ENCODE results near the gene SERBP1. TPM values are rescaled to one million over a fixed set of nuclear protein-coding genes. Genes with fewer than 3 reads are reported as not detected.

The SERBP1 gene
- total RNA-seq, 4 donors from 2014 or later: 173 to 241 (median 223) TPM

DNA sequence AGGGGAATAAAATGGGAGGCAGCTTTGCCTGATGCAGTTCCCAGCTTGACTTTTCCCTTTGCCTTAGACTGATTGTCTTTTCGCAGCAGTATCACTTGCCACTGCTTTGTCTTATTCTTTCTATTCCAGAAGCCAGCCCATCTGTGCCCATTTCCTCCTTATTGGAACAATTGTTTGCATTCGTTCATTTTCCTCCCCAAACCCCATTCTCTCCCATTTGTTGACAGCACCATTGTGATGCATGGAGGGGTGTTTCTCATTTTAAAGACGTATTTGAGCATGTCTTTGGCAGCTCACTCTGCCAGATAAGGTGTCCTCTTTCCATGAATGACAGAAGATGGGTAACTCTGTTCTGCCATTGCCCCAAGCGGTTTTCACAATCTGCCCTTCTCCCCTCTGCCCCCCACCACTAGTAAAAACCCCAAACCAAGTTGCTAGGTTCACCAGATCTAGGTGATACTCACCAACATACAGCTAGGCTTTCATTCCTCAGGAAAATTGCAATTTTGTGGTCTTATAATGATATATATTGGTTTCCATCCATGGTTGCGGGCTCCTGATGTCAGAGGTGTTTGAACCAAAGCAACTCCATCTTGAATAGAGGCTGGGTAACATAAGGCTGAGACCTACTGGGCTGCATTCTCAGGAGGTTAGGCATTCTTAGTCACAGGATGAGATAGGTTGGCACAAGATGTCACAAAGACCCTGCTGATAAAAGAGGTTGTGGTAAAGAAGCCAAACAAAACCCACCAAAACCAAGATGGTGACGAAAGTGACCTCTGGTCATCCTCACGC is 30.8 kb downstream of the SERBP1 start:
- Histone ChIP-seq H3K36me3 (peaks cover 0 to 14% (median 0%) of the 10 kb centered on the region in 3 donors), H3K27ac (no peak overlapping the region), H3K4me1 (no peaks in the 10 kb centered on the region), H3K4me3 (no peak overlapping the region), H3K27me3 (no peaks in the 10 kb centered on the region), H3K9me3 (no peaks in the 10 kb centered on the region)
- no peak for DNase-seq (ENCODE audit: low spot score in 2 of 2)
- whole genome bisulfite sequencing, 2 donors: 81 to 83% methylated on average over 7 of the region's 7 CpGs
- no peak for TF ChIP-seq EP300 (IDR thresholded peaks at IDR 0.05)
- no peak for TF ChIP-seq POLR2A (IDR thresholded peaks at IDR 0.05)
- TF ChIP-seq, protein P1, sequence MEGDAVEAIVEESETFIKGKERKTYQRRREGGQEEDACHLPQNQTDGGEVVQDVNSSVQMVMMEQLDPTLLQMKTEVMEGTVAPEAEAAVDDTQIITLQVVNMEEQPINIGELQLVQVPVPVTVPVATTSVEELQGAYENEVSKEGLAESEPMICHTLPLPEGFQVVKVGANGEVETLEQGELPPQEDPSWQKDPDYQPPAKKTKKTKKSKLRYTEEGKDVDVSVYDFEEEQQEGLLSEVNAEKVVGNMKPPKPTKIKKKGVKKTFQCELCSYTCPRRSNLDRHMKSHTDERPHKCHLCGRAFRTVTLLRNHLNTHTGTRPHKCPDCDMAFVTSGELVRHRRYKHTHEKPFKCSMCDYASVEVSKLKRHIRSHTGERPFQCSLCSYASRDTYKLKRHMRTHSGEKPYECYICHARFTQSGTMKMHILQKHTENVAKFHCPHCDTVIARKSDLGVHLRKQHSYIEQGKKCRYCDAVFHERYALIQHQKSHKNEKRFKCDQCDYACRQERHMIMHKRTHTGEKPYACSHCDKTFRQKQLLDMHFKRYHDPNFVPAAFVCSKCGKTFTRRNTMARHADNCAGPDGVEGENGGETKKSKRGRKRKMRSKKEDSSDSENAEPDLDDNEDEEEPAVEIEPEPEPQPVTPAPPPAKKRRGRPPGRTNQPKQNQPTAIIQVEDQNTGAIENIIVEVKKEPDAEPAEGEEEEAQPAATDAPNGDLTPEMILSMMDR (IDR thresholded peaks at IDR 0.05): no peak

DNA sequence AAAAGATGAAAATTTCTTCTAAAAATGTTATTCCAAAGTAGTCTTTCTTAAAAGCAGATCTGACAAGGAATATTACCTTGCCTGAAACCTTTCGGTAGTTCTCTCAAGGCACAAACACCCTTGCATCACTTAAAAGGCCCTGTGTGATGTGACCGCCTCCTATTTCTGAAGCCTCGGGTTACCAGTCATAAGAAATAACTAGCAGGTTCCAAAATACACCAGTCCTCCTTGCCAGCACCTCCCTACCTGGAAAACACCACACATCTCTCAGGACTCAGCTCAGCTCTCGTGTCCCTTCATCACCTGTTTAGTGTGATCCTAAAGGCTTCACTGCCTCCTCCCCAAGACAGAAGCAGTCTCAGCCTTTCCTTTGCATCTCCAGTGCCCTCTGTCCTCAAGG is 35.7 kb downstream of the SERBP1 start:
- 95 to 98% methylated on average over 4 of the region's 4 CpGs for WGBS, 2 donors
- H3K4me3 ChIP-seq: no peak overlapping the region
- no peaks in the 10 kb centered on the region for H3K27me3 ChIP-seq
- TF ChIP-seq, protein P1 (IDR thresholded peaks at IDR 0.05): no peak
- TF ChIP-seq EP300 (IDR thresholded peaks at IDR 0.05) (no peak), POLR2A (IDR thresholded peaks at IDR 0.05) (no peak)
- no peaks in the 10 kb centered on the region for H3K9me3 ChIP-seq
- DNase-seq (ENCODE audit: low spot score in 2 of 2): no peak
- H3K4me1 ChIP-seq: no peaks in the 10 kb centered on the region
- H3K36me3 ChIP-seq: peaks cover 0 to 27% (median 0%) of the 10 kb centered on the region in 3 donors
- H3K27ac ChIP-seq: no peak overlapping the region

DNA sequence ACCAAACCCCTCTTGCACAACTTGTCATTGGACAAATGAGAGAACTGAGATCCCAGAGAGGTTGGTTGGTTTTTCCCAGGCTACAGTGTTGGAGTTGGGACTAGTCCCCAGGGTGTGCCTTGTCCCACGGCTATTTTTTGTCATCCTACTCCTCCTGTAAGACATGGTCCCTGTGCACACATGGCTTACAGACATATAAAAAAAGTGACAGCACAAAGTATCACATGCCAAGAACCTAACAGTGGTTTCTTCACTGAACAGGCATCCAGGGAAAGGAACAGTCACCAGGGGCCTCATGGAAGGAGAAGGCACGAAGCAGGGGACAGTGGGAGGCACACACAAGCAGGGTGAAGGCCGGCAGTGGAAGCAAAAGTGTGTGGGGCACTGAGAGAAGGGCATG is 36.5 kb downstream of the SERBP1 start:
- no peaks in the 10 kb centered on the region for H3K9me3 ChIP-seq
- peaks cover 0 to 27% (median 0%) of the 10 kb centered on the region in 3 donors for H3K36me3 ChIP-seq
- no peak for DNase-seq (ENCODE audit: low spot score in 2 of 2)
- no peaks in the 10 kb centered on the region for H3K27me3 ChIP-seq
- H3K27ac ChIP-seq: no peak overlapping the region
- TF ChIP-seq EP300 (IDR thresholded peaks at IDR 0.05): no peak
- TF ChIP-seq, protein P1 (IDR thresholded peaks at IDR 0.05): no peak
- TF ChIP-seq POLR2A (IDR thresholded peaks at IDR 0.05): no peak
- no peaks in the 10 kb centered on the region for H3K4me1 ChIP-seq
- 63 to 77% methylated on average over 3 of the region's 3 CpGs for WGBS, 2 donors
- no peak overlapping the region for H3K4me3 ChIP-seq

DNA sequence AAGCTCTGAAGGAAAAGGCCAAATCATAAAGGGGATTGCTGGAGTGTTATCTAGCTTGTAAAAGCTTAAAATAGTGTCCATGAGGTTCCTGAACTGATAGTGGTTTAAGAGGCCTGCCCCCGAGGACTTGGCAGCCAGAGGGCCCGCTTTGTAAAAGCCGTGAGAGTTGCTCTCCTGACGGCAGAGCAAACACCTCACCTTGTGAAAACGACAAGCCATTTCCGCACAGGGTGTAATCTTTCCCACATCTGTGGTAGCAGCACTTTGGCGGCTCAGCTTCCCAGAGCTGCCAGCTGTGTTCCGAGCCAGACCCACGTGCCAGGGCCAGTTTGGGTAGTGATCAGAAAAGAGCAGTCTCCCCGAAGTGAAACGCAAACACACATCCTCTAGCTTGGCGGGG is 37.0 kb downstream of the SERBP1 start:
- Histone ChIP-seq H3K27me3 (no peaks in the 10 kb centered on the region), H3K4me1 (no peaks in the 10 kb centered on the region), H3K27ac (no peak overlapping the region), H3K36me3 (peaks cover 0 to 27% (median 0%) of the 10 kb centered on the region in 3 donors), H3K4me3 (no peak overlapping the region), H3K9me3 (no peaks in the 10 kb centered on the region)
- 77 to 82% methylated on average over 12 of the region's 12 CpGs for WGBS, 2 donors
- no peak for DNase-seq (ENCODE audit: low spot score in 2 of 2)
- TF ChIP-seq, protein P1 (IDR thresholded peaks at IDR 0.05): no peak
- TF ChIP-seq POLR2A (IDR thresholded peaks at IDR 0.05): no peak
- no peak for TF ChIP-seq EP300 (IDR thresholded peaks at IDR 0.05)

DNA sequence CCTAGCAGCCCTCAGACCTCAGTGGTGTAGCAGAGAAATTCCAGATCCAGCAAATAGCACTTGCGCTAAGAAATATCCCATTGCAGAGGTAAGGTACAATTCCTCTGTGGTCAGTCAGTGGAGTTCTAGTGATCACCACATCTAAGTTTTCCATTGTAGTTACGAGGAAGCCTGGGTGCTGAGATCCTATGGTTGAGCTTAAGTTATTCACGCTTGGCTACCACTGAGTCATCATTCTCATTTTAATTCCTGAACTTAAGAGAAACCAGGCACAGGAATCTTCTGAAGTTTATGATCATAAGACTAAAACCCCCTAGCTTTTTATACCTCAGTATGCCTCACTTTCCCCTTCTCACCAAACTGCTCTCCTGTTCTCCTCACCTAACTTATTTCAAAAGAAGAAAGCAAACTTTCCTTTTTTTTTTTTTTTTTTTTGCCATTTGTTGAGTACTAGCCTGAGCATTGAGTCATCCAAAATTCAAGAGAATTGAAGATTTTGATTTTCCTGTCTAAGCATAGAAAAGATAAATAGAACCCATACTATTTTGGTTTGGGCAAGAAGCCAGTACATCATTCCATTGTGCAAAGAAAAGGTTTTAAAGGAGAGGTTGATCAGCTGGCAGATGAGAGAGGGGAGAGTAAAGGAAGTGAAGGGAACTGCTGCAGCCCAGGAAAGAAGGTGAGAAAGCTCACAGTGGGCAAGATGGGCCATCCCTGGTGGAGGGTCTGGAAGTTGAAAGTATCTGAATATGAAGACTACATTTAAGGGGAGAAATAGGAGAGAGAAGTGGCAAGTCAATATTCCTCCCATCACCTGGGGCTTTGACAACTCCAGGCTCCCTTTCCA is 39.9 kb downstream of the SERBP1 start:
- Histone ChIP-seq H3K9me3 (no peaks in the 10 kb centered on the region), H3K27me3 (no peaks in the 10 kb centered on the region), H3K27ac (no peak overlapping the region), H3K4me1 (no peaks in the 10 kb centered on the region), H3K36me3 (peaks cover 0 to 16% (median 0%) of the 10 kb centered on the region in 3 donors), H3K4me3 (no peak overlapping the region)
- DNase-seq (ENCODE audit: low spot score in 2 of 2): no peak
- 90 to 92% methylated on average over 3 of the region's 3 CpGs for WGBS, 2 donors
- TF ChIP-seq, protein P1 (IDR thresholded peaks at IDR 0.05): no peak
- TF ChIP-seq POLR2A (IDR thresholded peaks at IDR 0.05): no peak
- no peak for TF ChIP-seq EP300 (IDR thresholded peaks at IDR 0.05)
